Measurements from ENCODE around the gene C1orf74. TPM values are rescaled to one million over a fixed set of nuclear protein-coding genes. Genes with fewer than 3 reads are reported as not detected.
A peak's percentile ranks its signal among the peaks of the same experiment; 100 is the strongest.

Gene C1orf74
- 1.9 TPM for total RNA-seq
- long read RNA-seq, full-length matches to known transcripts: 2 of 3 reads
- long read RNA-seq, partial matches to known transcripts: 0 of 3 reads
- long read RNA-seq, other reads (novel, unspliced or antisense): 1 of 3 reads

DNA sequence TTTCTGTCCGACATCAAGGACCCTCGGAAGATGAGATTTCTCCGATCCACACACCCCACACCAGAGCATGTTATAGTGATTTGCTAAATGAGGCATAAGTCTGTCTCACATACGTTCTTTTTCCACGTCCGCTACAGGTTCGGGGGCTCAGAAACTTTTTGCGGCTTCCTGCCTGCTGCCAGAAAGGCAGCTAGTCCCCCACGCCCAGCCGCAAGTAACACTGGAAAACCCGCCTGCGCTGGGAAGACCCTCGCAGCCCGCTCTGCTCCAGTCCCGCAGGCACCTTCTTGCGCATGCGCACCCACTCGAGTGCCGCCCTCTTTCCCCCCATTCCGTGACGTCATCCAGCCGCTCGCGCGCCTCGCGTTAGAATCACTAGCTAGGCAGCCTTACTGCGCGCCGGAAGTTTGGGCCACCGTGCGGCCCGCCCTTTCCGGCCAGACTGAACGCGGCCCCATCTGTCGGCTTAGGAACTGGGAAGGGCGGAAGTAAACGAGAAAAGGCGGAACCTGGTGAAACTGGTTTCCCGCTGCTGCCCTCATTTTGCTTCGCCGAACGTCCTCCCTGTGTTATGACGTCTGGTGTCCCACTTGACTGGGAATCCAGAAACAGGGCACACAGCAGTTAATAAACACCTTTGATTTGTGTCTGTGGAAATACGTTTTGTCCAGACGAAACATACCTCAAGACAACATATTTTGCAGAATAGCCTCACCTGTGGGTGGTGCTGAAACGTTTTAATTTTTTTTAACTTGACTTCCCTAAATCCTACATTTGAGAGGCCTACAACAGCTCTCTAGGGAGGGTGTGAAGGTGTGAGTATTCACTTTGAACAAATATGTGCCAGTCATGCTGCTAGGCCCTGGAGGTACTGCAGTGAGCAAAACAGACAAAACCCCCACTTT is at the start of gene C1orf74:
C1orf74 (minus strand) TSS at position 295 of the 905 bp plus-strand sequence. CDS start 925 bp downstream, outside the sequence.
- intact Hi-C loops (cut with DNase I): no loop called here
- peak; percentile 97 for ATAC-seq (ENCODE audit: poor library complexity)
- DNase-seq: peak; percentile 100

DNA sequence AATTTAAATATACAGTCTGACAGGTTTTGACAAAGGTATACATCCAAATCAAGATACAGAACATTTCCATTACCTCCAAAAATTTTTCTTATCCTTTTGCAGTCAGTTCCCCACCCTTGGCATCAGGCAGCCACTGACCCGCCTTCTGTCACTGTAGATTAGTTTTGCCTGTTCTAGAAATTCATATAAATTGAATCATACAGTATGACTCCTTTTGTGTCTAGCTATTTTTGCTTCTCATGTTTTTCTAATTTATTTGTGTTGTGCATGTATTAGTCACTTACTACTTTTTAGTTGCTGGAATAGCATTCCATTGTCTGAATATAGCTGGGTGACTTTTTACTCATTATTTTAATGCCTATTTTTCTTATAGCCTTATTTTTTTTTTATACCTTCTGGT is 47.3 kb upstream of the C1orf74 start:
- intact Hi-C loops (cut with DNase I): no loop called here
- DNase-seq: no peak
- ATAC-seq (ENCODE audit: poor library complexity): no peak

DNA sequence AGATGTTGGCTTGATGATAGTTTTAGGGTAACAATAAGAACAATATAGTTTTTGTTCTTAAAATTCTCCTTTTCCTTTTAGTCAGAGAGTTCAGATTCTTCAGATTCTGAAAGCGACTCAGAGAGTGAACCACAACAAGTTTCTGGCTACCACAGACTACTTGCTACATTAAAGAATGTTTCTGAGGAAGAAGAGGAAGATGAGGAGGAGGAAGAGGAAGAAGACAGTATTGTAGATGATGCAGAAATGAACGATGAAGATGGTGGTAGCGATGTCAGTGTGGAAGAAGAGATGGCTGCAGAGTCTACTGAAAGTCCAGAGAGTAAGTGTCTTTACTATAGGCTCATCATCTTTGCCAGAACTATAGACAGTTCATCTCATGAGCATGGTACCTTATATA is 46.4 kb upstream of the C1orf74 start:
- intact Hi-C loops (cut with DNase I): no loop called here
- DNase-seq: no peak
- ATAC-seq (ENCODE audit: poor library complexity): no peak

DNA sequence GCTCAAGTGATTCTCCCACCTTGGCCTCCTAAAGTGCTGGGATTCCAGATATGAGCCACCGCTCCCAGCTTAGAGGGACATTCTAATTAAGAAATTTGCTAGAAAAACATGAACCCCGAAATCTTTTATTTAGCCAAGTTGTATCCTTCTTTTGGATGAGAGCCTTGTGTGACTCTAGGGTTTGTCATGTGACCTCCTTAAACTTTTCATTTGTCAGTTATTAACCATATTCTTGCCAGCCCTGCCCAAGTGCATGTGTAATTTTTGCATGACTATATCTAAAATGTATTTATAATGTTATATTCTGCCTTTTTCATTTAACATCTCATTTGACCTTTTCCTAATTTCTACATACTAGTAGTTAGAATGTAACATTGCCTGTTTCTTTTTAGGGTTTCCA is 45.4 kb upstream of the C1orf74 start:
- DNase-seq (no peak), ATAC-seq (ENCODE audit: poor library complexity) (no peak)
- intact Hi-C loops (cut with DNase I): no loop called here

DNA sequence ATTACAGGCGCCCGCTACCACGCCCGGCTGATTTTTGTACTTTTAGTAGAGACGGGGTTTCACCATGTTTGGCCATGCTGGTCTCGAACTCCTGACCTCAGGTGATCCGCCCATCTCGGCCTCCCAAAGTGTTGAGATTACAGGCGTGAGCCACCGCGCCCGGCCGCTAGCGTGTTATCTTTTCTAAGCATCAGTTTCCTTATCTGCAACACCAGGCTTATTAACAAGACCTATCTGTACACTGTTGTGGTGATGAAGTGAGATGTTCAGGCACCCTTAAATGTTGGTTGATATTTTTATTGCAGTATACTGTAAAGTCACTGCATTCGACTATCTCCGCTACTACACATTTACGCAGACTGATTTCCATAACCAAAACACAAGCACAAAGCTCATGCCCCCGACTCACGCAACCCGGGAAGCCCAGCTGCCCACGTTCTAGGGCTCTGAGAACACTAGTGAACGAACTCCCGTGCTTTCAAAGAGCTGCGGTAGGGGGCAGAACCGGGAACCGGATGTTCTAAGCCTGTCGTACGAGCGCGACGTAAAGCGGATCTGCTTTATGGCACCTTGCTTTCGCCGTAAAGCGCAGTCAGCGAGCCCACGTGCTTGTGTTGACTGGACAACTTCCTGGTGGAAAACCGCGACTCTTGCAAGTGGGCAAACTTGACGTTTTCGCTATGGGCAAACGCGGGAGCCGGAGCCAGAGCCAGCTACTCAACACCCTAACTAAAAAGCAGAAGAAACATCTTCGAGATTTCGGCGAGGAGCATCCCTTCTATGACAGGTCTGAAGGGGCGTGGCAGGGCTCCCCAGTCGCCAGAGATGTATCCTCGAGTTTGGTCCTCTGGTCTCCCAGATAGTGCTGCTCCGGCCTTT is 43.3 kb upstream of the C1orf74 start, which contains the start of gene UTP25:
UTP25 (plus strand) TSS at position 589 of the 879 bp plus-strand sequence; CDS start at position 681, 92 bp downstream.
- intact Hi-C loops (cut with DNase I): no loop called here
- ATAC-seq (ENCODE audit: poor library complexity) (peak; percentile 96), DNase-seq (peak; percentile 96)

DNA sequence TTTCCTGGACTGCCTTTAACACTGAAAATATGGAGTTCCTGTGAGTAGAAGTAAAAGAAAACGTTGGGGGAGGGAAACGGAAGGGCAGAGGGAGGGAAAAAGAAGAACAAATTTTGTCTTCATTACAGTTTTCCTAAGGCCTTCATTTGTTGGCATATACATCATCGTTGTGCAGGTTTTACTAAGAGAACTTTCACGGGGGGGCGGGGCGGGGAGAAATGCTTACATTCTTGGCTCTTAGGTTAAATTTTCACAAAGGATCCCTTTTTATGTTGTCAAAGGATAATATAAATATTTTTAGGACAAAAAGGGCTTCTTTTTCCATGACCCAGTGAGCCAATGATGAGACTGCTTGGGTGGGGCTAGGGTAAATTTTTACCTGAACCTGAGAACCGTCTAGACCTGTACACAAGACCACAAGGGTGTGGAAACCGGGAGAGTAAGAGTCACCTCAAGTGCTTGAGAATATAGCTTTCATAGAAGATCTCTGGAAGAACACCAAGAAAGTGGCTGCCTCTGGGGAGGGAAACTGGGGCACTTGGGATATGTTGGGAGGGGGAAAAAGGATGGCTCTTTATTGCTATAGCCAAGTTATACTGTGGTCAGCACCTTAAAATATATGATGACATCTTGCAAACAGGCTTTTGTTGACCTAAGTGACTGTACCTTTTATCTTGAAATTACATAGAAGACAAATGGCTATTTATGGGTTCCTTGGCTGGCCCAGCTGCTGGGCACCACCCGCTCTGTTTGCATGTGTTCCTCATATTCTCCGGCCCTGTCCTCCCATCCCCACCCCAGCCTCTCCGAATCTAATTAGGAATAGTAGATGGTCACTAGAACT is 41.5 kb upstream of the C1orf74 start:
- intact Hi-C loops (cut with DNase I): no loop called here
- DNase-seq (no peak), ATAC-seq (ENCODE audit: poor library complexity) (no peak)

DNA sequence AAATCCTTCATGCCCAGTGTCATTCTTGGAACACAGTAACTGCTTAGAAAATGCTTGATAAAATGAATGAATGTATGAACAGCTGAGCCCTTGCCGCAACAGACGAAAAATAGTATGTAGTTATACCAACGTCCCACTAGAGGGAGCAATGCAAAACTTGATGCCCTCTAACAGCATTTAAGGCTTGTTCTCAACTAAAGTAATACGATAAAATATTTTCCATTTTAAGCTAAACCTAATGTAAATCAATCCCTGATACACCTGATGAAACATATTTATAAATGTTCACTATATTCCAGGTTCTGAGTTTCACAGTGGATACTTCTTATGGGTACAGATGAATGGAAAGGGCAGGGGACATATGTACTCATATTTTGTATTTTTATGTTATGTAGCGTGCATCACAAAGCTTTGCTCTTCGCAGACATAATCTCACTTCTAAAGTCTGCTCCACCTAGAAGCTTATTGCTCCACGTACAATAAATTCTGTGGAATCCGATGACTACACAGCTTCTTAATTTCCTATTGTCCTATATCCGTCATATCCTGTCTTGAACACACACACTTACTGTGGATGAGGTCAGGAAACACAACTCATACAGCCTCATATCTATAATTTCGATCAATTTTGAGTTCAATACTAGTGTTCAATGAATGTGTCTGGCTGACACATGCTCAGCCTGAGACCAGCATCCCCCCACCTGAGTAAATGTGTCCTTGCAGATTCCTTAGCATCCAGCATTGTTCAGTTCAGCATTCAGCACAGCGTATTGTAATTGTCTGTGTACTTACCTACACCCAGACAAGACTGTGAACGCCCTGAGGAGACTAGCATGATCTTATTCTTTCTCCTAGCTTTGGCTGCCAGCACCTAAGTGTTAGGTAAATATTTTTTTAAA is 39.0 kb upstream of the C1orf74 start:
- peak; percentile 45 for ATAC-seq (ENCODE audit: poor library complexity)
- no peak for DNase-seq
- intact Hi-C loops (cut with DNase I): no loop called here

DNA sequence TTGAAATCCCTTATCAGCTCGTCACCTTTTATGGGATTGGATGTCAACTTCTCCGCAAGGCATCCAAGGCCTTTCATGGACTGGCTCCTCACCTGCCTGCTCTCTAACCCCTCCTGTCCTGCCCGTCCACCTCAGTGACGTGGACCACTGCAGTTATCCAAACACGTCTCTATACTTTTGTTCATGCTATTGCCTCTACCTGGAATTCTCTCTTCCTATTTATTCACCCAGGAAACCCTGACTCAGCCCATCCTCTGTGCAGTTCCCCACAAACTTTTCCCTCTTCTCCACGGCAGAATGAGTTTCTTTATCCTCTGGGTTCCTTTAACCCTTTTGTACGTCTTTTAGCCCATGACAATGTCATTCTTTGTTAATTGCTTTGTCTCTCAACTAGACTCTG is 38.3 kb upstream of the C1orf74 start:
- DNase-seq: no peak
- intact Hi-C loops (cut with DNase I): no loop called here
- no peak for ATAC-seq (ENCODE audit: poor library complexity)

DNA sequence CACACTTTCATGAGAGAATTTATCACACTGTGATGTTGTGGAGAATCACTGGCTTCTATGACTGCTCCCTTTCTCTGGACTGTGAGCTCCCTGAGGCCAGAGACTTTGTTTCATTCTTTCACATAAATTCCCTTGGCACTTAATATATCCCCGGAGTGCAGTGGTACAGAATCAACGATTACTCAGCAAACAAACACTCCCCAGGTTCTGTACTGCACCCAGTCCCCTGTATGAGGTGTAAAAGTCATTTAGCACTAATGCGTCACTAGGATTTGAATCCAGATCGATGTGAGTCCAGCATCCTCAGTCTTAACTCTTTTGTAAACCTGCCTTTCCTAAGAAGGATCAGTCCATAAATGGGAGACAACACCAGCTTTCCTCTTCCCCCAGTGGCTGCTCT is 36.6 kb upstream of the C1orf74 start:
- DNase-seq (no peak), ATAC-seq (ENCODE audit: poor library complexity) (no peak)

DNA sequence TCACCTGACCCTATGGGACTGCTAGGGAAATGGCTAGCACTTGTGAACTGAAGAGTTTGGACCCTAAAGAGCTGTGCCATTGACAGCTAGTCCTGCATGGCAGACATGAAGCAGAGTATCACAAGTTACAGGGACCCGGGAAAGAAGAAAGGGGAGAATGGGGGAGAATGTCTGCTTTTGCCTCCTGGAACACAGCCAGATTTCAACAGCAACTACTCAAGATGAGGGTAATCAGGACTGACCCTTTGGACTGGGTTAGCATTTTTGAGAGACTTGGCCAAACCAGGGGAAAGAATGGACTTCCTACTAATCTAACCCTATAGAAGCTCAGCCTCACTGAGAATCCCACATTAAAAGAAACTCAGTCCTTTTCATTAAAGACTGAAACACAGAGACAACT is 34.7 kb upstream of the C1orf74 start:
- DNase-seq (no peak), ATAC-seq (ENCODE audit: poor library complexity) (no peak)
- intact Hi-C loops (cut with DNase I): no loop called here

More for the DNA sequence above, 36.6 kb upstream of the C1orf74 start:
- intact Hi-C loops (cut with DNase I): no loop called here

DNA sequence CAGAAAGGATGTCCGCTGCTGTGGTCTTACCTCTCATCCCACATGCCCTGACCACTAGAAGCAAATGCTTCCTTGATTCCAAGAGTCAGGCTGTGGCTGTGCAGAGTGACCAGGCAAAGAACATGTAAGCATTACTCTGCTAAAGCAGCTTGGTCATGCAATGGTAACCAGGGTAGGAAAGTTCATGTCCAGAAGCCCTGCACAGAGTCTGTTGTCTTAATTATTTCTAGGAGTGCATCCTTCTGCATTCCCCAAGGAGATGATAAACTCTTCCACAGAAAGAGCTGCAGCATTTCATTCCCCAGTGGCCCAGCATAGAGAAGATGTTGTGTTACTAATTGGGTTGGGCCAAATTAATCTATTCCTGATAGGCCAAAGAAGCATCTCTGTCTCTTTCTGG is 33.3 kb upstream of the C1orf74 start:
- intact Hi-C loops (cut with DNase I): no loop called here
- peak; percentile 15 for ATAC-seq (ENCODE audit: poor library complexity)
- no peak for DNase-seq

DNA sequence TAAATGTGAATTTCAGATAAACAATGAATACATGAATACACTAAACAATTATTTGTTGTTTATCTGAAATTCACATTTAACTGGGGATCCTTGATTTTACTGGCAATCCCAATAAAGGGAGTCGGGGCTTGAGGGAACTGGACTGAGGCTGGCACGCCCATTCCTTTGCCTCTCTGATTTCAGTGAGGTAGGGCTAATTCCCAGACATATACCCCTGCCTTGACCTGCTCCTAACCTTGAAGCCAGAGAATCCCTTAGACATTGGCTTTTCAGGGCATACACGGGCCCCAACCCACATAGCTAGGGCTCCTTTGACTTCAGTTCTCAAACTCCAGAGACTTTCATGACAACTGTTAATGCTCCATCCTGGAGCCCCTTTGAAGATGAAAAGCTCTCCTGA is 32.6 kb upstream of the C1orf74 start:
- DNase-seq (no peak), ATAC-seq (ENCODE audit: poor library complexity) (no peak)
- intact Hi-C loops (cut with DNase I): no loop called here

DNA sequence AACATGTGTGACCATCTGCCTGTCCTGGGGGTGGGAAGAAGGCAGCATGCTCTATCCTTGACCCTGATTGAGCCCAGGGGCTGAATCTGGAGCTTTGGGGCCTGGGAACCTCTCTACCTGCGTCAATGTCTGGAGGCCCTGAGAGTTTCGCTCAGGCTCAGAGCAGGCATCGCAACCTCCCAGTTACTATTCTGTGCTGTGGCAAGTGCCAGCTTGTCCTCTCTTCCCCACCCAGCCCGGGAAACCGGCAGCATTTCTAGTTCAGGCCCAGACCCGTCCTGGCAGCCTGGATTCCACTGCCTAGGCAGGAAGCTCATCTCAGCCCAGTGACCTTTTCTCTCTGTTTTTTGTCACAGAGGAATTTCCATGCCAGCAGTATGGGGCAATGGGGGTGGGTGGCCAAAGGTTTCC is 31.6 kb upstream of the C1orf74 start:
- intact Hi-C loops (cut with DNase I): no loop called here
- no peak for DNase-seq
- ATAC-seq (ENCODE audit: poor library complexity): no peak

DNA sequence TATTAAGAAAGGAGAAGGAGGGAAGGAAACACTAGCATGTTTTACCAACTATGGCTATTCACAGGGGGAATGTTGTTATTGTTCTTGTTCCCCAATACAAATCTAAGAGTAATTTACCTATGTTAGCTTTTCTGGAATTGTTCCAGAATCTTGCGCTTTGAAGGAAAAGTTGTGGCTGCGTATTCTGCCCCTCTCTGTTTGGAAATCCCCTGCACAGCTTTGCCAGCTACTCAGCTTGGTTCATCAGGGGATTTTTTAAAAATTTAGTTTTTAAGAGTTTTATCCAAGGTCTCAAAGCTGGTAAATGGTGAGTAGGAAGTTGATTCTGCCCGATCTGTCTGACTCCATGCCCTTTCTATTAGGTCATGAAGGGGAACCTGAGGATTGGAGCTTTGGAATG is 31.1 kb upstream of the C1orf74 start:
- ATAC-seq (ENCODE audit: poor library complexity) (no peak), DNase-seq (no peak)
- intact Hi-C loops (cut with DNase I): no loop called here

DNA sequence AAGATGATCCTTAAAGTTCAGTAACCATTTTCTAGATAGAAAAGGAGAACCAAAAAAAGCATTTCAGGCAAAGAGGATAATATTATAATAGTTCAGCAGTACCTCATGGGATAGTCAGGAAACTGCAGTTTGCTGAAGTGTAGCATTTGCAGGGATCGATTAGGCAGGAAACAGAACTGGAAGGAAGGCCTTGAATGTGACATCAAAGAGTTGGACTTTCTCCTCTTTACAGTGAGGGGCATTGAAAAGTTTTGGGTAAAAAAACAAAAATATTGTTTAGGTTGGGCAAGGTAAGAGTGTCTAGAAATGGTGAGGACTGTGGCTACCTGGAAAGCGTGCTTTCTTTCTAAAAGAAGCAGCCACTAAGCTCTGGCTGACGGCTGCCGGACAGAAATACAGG is 29.5 kb upstream of the C1orf74 start:
- intact Hi-C loops (cut with DNase I): no loop called here
- ATAC-seq (ENCODE audit: poor library complexity) (no peak), DNase-seq (no peak)

DNA sequence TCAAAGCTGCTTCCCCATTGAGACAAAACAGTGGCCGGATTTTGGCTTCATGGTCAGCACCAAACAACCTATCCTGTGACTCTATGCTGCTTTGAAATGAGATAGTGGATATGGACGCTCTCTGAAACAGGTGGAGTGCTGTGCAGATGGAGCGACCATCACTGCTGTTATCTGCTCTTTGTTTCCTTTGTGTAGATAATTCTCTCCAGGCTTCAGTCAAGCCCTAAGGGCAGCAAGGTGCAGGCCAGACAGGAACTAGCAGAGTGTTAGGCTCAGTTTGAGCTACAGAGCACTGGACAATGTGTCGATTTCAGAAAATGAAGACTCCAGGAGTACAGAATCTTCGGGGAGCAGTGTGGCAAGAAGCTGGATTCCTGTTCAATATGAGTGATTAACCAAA is 26.4 kb upstream of the C1orf74 start:
- ATAC-seq (ENCODE audit: poor library complexity) (no peak), DNase-seq (no peak)
- intact Hi-C loops (cut with DNase I): no loop called here

DNA sequence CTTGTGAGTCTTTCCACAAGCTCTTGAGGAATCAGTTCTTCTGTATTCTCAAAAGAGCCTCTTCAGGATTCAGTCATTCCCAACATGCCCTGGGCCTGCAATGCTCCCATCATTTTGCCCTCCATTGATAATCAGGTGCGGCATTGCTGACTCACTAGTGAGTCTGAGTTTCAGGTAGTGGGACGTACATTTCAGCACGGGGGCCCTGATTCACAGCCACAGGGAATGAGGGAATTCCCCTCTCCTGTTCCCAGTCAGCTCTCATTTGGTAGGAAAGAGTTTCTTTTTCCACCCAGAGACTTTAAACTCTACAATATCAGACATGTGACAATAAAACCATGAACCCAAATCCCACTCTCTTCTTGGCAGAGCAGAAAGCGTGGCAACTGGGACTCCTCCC is 25.3 kb upstream of the C1orf74 start:
- intact Hi-C loops (cut with DNase I): no loop called here
- ATAC-seq (ENCODE audit: poor library complexity) (no peak), DNase-seq (no peak)
